T47D (cell line): ENCODE data around the gene TRMO.

ENCODE experiments used
- DNase-seq, 2 experiments: peaks; one replicate each; pipeline versions ENCODE4 v3.0.0 to v3.0.0-alpha.2; 2011 to 2012; ENCODE audit warnings: low read depth in 1 of 2, low spot score in 1 of 2
- JUND ChIP-seq: IDR thresholded peaks from 2 replicates; pipeline ENCODE4 v1.6.1; 2012; ENCODE audit warnings: low read depth
- in situ Hi-C: cut with HindIII; loops from 2 replicates; pipeline ENCODE4 v1.10.0; 2016; ENCODE audit warnings: low sequenced_read_pairs, low pct_unique_long_range_greater_than_20kb

Gene TRMO

DNA sequence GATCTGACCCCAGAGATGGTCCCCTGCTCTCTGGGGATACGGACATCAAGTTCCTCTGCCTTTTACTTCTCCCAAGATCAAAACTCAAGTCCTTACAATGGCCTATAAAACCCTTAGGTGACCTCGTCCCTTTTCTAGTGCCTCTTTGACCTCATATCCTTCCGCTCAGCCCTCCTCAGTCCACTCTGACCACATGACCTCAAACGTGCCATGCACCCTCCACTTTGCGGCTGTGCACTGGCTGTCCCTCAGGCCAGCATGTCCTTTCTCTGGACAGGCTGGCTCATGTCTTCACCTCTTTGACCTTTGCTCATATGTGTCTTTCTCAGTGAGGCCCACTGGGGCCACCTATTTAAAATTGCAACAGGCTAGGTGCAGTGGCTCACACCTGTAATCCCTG lies 14.7 kb downstream of the TRMO start:
- no peak for TF ChIP-seq JUND
- in situ Hi-C loops = no loop called here
- no peak for DNase-seq

DNA sequence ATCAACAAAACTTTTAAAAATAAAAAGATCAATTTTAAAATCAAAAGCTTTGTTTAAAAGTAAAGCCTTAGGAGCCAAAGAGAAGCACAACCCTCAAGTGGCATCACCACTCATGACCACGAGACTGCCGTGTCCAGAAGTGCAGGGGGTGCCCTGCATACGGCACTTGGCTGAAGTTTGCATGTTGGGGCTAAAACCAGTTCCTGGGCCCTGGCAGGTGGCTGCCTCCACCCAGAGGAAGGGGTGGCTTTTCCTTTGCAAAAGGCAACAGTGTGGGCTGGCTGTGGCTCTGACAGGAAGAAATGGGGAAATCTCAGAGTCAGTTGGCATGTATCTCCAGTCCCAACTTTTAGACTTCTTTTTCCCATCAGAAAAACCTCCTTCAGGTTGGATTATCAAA lies 15.3 kb downstream of the TRMO start:
- no peak for DNase-seq
- TF ChIP-seq JUND = no peak
- in situ Hi-C loops = no loop called here

DNA sequence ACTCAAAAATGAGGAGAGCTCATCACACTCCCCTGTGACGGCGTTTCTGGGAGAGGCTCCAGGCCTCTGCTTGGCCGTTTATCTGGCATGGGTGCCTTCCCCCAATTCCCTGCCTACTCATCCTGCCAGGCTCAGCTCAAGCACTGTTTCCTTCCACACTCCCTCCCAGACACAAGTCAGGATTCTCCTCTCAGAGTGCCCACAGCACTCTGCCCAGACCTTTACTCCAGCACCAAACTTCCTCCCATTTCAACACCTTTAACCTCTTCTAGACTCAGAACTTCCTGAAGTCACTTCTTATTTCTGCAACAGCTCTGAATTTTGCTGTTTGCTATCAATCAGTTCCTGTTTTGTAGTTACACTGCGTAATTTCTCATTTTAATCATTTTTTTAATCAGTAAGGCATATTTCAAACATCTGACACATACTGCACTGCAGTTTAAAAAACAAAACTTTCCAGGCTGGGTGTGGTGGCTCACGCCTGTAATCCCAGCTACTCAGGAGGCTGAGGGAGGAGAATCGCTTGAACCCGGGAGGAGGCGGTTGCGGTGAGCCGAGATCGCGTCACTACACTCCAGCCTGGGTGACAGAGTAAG lies 16.0 kb downstream of the TRMO start:
- in situ Hi-C loops = no loop called here
- no peak for TF ChIP-seq JUND
- DNase-seq = no peak

DNA sequence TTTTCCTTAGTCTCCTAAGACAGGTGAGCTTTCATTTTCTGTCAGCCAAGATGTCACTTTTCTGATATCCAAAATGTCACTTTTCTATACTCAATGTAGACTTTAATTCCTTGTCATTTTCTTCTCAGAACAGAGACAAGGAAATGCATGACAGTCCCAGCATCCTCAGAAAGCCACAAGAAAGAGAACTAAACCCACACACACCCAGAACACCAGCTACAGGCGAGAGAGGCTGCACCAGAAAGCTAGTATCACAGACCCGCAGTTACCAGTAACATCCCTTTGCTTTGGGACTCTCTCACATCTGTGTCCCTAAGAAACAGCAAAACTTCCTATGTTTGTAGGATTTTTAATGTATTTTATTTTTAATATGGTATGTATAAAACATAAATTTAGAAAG lies 17.1 kb downstream of the TRMO start:
- no peak for TF ChIP-seq JUND
- in situ Hi-C loops = no loop called here
- DNase-seq = no peak

DNA sequence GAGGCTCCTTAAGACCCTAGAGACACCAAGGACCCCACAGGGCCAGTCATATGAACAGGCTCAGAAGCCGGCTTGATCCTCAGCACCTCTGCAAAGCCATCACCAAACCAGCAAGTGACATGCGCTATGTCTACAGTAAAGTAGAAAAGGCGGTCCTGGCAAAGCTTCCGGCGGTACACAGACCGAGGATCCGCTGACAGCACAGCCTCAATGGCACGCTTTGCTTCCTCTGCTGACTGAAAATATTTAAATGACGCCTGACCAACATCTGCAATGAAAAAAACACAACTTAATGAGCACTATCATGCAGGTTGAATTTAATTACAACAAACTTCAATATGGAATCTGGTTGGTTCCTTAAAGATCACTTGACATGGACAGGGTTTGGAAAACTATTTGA lies 17.6 kb downstream of the TRMO start:
- TF ChIP-seq JUND = no peak
- in situ Hi-C loops = no loop called here
- no peak for DNase-seq

DNA sequence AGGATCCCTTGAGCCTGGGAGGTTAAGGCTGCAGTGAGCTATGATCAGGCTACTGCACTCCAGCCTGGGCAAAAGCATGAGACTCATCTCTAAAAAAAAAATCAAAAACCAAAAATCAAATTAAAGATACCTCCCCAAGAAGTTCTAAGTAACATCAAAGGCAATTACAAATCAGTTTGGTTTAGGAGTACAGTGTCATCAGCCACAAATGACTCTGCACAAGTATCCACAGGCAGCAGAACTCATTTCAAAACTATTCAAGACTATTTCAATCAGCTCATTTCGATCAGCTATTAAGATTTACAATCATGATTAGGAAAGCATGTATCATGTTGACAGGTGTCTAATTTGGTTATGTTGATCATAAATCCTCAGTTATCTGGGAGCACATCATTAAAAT lies 19.1 kb downstream of the TRMO start:
- in situ Hi-C loops = no loop called here
- DNase-seq = no peak
- no peak for TF ChIP-seq JUND

DNA sequence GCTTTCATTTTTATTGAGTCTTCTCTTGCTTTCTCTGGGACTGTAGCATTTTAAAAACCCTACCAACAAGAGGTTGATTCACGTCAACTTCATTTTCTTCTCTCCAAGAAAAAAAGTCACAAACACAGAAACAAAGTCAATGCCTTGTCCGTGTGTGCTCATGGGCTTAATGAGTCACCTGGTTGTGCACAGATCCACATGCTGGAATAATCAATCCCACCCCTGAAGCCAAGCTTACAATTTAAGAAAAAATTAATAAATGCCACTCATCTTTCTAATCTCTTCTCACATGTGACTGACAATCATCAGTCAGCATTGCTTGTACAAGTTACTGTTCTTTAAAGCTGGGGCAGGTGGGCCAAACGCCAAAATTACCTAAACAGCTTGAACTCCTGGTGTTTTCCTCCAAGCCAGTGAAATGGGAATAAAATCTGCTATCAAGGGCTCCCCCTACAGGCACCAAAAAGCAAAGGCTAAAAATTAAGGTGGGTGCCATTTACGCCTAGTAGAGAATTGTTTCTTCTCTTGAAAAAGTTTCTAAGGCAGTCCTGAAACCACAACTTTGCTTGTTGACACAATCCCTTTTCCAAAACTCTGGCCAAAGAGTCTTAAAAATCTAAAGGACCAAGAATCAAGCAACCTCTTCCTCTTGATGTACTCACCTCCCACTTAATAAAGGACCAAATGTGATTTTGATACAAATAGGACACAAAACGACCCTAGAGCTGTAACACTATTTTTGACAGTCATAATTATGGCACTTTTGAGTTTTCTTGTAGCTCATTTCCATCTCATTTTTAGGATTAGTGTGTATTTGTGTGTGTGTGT lies 21.3 kb downstream of the TRMO start:
- no peak for TF ChIP-seq JUND
- in situ Hi-C loops = no loop called here
- DNase-seq = peak in 1 of 2 experiments; percentile 48

DNA sequence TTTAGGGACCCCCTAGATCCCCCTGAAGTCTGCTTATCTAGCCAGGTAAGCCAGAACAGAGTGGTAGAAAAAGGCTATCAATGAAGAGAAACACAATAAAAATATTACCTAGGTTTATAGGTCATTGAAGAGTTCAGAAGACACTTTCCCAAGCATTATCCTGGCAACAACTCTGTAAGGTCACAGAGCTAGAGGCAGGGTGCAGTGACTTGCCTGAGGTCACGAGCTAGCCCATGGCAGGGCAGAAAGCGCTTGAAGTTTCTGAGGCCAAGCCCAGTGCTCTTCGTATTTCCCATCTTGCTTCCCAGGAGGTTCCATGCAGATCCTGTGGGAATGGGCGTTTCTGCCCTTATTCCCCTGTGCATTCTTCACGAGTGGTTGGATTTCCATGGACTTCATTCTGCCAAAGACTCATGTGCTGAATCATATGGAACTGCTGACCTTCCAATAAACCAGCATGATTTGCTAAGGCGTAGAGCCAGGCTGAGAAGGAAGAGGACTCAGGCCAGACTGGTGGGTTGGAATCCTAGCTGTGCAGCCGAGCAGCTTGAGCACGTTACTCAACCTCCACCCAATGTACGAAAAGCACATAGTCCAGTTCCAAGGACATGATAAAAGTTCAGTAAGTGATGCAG lies 22.1 kb downstream of the TRMO start:
- in situ Hi-C loops = no loop called here
- TF ChIP-seq JUND = no peak
- DNase-seq = no peak

DNA sequence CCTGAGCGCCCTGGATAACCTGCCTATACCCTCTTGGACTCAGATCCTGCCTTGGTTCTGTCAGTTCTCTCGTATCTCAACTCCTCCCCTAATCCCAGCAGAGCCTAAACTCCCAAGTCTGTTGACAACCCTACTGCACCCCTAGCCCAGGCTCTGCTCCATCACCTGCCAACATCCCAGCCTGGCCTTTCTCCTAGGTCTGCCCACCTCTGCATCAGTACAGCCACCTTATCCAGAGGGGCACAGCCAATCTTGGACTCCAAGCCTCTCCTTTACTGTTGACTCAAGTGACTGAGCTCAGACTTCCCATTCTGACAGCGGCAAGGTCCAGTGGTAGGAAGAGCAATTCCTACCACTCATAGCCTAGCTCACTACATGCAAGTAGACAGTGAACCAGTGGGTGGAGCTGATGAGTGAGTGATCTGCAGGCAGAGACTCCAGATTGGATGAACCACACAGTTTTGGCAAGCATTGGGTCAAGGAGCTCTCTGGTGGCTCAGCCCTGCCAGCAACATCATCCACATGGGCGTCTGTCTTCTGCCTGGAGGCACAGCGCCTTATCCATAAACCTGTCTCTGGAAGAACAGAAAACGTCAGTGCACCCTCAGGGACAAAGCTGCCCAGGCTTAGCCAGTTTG lies 26.5 kb downstream of the TRMO start:
- in situ Hi-C loops = no loop called here
- DNase-seq = peak in 1 of 2 experiments; percentile 54
- no peak for TF ChIP-seq JUND

DNA sequence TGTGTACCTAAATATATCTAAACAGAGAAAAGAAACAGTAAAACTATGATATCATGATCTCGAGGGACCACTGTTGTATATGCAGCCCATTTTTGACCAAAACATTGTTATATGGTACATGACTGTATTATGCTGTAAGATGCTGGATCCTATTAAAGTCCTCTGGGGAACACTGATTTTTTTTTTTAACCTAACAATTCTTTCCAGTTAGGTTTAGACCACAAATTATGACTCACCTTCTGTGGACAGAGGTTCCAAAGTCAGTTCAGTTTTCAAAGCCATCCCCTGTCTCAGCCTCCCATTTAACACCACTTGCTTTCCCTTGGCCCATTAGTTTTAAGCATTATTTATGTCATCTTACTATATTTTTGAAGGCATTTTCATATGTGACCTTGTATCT lies 27.1 kb downstream of the TRMO start:
- in situ Hi-C loops = no loop called here
- no peak for TF ChIP-seq JUND
- no peak for DNase-seq

DNA sequence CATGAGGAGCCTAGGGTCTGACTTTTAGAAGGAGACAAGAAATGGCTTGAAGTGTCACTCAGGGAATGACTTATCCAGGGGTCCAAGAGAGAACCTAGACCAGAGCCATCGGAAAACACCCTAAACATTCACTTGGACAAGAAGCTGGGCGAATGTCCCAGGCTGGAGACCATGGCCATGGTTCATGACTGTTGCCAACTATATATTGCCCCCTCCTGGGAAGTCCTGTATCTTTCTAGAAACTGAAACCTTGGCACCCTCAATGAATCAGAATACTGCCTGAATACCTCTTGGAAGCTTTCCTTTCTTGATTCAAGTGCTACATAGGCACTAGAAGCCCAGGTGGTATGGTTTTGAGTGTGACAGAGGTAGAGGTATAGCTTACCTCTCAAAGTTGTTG lies 29.9 kb downstream of the TRMO start:
- DNase-seq = no peak
- no peak for TF ChIP-seq JUND
- in situ Hi-C loops = no loop called here

DNA sequence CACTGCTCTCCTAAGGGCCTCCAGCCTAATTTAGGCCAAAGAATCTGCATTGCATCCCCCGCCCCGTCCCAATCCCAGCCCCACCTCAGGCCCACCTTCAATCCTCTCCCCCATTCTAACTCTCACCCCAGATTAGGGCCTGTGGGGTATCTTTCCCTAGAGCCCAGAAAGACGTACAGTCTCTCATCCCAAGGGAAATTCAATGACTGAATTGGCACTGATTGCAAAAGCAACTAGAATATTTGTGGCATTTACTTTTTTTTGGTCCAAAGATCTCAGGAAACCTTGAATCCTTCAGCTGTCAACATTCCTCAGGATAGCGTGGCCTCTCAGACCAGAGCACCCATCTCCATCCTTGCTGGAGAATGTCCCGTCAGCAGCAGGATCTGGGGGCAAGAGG lies 30.6 kb downstream of the TRMO start:
- in situ Hi-C loops = no loop called here
- DNase-seq = no peak
- TF ChIP-seq JUND = no peak
